Dermis microvascular lymphatic vessel endothelial cell (primary cell): ENCODE measurements around the gene VTI1A. TPM values are rescaled to one million over a fixed set of nuclear protein-coding genes. Genes with fewer than 3 reads are reported as not detected.
"Not testable (repeated sequence)": the region's sequence is repeated elsewhere in the genome, so short reads cannot be mapped to it uniquely, and the experiment has no call there.

Experiments
- DNase-seq, 2 donors: peaks; one replicate each; pipeline versions ENCODE4 v3.0.0 to v3.0.0-alpha.2; 2010; ENCODE audit warnings: low read depth in 2 of 2
- total RNA-seq: library from RNA; depleted of rRNA; stranded (reverse); fragments of >200 nt; gene quantifications from 2 replicates; pipeline ENCODE4 v1.2.1, GENCODE V29; 2014

VTI1A gene
- total RNA-seq, 1 donor from 2014 or later: 13.6 TPM

DNA sequence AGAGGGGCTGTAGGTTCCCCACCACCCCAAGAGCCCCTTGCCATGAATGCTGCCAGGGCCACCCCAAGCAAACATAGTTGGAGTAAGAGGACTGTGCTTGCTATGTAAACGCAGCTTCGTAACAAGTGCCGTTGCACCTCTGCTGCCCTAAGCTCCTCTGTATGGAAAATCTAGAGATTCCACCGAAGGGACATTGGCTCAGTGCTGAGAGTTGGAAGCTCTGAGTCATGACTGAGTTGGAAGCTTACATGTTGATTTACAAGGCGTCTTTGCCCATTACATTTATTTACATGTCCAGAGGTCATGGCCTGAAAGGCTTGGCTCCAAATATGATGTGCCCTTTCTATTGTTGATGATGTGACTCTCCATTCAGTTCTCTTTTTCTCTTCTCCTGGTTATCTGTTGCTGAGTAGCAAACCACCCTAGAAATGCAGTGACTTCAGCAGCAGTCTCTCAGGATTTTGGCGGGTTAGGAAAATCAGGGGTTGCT, 270.0 kb downstream of the VTI1A start:
- peak; percentile 55 to 85 for DNase-seq

DNA sequence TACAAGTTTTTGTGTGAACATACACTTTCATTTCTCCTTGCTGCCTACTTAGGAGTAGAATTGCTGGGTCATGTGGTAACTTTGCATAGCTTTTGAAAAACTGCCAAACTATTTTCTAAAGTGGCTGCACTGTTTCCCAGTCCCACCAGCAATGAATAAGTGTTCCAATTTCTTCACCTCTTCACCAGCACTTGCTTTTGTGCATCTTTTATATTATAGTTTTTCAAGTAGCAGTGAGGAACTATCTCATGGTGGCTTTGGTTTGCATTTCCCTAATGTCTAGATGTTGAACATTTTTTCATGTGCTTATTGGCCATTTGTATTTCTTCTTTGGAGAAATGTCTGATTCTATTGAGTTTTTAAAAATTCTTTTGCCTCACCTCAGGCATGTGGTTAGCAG, 273.2 kb downstream of the VTI1A start:
- no peak for DNase-seq

DNA sequence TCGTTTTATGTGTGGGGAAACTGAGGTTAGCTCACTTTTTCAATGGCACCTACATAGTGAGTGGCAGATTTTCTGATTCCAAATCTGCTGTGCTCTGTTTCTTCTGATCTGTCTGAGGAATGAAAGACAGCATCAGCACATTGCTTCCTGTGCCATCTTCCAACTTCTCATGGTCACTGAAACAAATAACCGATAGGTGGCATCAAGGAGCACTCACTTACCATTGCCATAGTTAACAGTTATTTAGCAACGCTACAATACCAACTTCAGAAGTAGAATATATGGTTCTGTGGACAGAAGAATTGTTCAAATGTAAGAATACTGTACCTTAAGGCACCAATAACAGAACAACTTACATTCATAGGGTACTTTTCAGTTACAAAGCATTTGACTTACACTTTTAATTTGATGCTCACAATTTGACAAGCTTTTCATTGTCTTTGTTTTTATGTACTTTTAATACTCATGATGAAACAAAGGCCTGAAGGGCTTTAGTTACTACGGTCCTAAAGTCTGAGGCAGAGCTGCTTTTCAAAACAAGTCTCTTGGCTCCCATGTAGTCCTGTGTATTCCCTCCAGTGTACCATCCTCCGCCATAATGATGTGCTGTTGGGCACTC, 274.2 kb downstream of the VTI1A start:
- DNase-seq: peak; percentile 44 to 59

GRCh38 chr10:112722758-112723157, 275.7 kb downstream of the VTI1A start:
- no peak for DNase-seq

DNA sequence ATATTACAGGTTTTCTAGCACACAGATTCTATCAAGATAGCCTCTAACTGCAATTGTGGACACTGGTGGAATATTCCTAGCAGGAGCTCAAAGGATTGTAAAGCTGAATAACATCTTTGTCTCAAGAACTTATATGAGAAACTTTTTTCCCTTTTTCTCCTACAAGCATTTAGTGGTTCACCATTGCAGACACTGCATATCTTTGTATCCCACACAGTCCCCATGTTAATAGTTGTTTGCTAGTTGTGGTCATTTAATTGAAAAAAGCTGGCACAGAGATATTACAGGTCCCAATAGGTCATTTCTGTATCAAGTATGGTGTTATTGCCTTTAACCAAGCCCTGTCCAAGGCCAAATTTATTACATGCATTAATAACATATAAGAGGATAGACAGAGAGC, 276.9 kb downstream of the VTI1A start:
- no peak for DNase-seq

DNA sequence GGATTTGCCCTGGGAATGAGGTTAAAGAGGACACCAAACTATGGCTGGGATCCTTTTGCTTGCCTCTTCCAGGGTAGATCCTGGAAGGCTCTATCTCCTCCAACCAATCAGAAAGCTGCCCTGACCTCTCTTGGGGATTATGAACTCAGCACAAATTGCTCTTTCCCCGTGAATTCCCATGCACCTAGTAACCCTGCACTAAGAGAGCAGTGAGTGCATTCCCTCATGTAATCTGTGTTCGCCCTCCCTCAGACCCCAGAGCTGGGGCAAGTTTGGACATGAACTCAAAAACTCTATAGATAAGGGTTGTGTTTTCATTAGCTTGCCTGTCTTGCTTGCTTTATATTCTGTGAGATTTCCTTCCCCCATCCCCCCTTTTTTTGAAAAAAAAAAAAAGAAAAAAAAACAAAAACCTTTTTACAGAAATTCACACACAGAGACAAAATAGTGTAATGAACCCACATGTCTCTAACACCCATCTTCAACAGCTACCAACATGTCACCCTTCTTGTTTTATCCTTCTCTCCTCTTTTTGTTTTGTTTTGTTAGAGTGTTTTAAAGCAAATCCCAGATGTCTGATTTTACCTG, 277.5 kb downstream of the VTI1A start:
- no peak for DNase-seq

DNA sequence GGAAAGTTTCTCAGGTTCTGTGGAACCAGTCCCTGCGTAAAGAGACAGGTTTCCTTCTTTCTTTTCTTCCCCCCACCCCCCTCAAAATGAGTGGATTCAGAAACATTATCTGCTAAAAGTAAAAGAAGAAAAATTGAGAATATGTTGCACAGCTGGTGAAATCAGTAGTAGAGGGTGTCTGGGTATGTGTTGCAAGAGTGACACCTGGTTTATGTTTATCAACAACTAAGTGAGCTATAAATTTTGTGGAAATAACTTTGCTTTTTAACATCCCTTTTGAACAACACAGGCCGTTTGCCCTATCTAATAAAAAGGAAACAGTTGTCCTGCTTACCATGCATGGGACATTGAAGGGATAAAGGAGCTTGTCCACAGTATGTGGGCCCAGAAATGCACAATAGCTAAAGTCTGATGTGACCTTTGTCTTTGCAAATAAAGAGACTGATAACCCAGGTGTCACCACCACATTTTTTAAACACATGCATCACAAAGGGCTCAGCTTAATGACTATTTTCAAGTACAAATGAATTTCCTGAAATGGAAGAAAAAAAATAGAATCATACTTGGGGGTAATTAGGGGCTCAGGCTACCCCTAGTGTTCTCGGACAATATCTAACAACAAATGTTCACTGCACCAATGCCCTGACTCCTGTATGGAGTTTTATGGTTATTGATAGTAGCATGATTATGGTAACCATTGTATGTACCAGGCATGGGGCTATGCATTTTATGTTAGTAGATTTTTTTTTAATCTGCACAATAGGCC, 281.3 kb downstream of the VTI1A start:
- DNase-seq: peak in 1 of 2 donors; percentile 22

- DNase-seq: no peak
These were observed 282.0 kb downstream of the VTI1A start for GRCh38 chr10:112728997-112729396.

- not testable (repeated sequence) for DNase-seq
These were observed 284.4 kb downstream of the VTI1A start for GRCh38 chr10:112731450-112731849.

- no peak for DNase-seq
These were observed 285.4 kb downstream of the VTI1A start for GRCh38 chr10:112732277-112732921.

GRCh38 chr10:112735041-112735695, 288.2 kb downstream of the VTI1A start:
- DNase-seq: no peak

DNA sequence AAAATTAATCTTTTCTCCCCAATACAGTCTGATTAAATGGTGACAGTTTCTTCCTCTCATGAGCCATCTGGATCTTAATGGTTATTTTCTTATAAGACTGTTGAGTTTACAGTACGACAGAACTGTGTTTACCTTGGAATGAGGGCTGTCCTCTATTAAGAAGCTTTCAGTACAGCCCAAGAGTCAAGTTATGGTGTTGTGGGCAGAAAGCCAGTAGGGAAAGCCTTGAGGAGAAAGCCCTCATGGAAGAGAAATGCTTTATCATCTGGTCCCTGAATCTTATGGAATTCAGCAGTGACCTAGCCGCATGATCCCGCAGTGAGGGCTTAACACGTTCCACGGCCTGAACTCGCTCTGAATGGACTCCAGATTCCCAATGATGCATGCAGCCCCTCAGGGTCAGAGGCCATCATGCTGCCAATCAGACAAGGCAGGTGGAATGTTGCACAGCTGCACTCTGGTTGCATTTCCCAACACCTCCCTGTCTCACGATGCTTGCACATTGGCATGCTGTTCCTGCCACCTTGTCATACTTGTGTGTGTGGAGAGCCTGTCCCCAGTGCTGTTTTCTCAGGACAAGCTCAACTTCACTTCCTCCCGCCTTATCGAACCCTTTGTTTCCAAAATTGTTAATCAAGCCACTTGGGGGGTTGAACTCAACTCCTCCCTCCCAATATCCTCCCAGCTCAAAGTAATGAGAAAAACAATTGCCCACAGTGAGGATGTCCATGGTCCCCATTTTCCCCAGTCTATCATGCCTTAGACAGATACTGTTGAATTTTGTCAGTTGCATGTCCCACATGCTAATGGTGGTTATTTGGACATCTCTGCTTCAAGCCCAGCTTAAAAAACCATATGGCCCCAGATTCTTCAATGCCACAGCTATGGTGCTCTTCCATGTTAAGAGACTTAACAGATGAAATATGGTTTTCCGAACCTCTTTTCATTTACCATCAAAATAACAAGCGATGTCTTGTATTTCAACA, 291.9 kb downstream of the VTI1A start:
- no peak for DNase-seq

- no peak for DNase-seq
These were observed 292.8 kb downstream of the VTI1A start for GRCh38 chr10:112739592-112740353.

DNA sequence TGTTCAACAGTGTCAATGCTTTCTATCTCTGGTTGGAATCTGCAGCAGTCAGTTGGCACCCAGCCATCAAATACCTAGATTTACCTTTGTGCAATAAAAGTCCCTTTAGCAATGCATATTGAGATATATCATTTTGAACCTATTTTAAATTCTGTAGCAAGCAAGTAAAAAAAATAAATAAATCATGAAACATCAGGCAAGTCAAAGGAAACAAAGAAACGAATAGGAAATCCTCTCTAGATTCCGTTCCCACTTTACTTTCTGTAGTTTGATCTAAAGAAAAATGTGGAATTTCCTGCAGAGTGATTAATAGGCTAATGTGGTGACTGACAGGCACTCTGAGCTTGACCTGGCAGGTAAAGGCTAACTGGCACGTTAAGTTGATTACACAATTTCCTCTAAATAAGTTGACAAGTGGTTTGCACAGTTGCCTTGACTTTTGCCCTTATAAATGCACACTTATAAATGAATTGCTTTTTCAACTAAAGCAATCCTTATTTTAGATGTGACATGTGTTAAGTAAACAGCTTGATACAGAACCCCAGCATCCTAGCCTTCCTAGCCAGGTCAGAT, 294.9 kb downstream of the VTI1A start:
- DNase-seq: peak; percentile 32 to 69

DNA sequence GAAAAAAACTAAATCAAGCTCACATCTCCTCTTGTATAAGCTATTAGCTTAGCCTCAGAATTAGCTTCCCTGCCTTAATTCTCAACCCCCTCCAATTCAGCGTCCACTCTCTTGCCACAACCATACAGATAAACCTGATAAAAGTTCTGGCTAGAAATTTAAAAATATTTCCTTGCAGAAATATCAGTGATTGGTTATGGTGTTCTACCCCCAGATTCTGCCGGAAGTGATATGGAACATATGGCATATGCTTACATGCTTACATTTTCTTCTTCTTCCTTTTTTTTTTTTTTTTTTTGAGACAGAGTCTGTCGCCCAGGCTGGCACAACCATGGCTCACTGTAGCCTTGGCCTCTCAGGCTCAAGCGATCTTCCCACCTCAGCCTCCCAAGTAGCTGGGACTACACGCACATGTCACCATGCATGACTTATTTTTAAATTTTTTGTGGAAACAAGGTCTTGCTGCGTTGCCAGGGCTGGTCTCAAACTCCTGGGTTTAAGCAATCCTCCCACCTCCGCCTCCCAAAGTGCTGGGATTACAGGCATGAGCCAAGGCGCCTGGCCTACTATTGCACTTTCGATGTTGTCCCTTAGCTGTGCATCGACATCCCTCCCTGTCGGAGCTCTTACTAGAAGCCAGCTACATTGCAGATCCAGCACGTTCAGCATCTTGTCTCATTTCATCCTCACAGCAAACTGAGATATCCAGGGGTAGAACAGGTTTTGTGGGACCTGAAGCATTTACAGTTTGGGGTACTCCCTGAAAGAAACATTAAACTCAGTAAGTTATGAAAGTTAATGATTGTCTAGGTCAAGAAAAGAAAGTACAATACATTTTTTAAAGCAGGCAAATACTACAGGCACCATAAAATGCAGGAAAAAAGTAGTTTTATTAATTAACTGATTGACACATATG, 297.4 kb downstream of the VTI1A start:
- DNase-seq: no peak

DNA sequence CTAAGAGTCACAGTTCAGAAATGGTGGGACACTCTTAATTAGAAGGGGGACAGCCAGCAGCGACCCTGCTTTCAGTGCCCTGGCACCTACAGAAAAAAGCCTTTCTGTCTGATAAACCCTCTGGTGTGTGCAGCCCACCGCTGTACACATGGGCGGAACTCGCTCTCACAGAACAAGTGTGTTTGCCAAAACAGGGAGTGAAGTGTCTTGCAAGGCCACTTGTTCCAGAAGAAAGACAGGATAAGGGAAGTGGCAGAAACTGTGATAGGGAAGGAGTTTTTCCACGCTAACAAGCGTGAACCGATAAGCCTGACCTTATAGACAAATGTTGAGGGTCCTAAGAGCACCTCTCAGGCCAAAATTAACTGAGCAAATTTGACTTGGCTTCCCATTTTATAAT, 299.3 kb downstream of the VTI1A start:
- no peak for DNase-seq

GRCh38 chr10:112750427-112751167, 303.6 kb downstream of the VTI1A start:
- DNase-seq: no peak
